Daoy (cell line): Measurements from ENCODE around the gene CALCOCO2. TPM values are rescaled to one million over a fixed set of nuclear protein-coding genes. Genes with fewer than 3 reads are reported as not detected.

Experiments used
- DNase-seq: peaks from one replicate; pipeline ENCODE4 v3.0.0-alpha.2; 2015; ENCODE audit warnings: low read depth
- total RNA-seq: library from RNA; depleted of rRNA; stranded (reverse); fragments of >200 nt; shearing (Covaris generic); gene quantifications from 2 replicates; pipeline ENCODE4 v1.2.3, GENCODE V29; 2014

Gene CALCOCO2
- total RNA-seq, 1 experiment from 2014 or later = 20.9 TPM

- no peak for DNase-seq
Observed at GRCh38 chr17:48873696-48874443, 43.0 kb downstream of the CALCOCO2 start.

GRCh38 chr17:48878920-48879898 is 48.4 kb downstream of the CALCOCO2 start:
- DNase-seq = peak; percentile 62

GRCh38 chr17:48882272-48882671 is 51.4 kb downstream of the CALCOCO2 start:
- DNase-seq = no peak

DNA sequence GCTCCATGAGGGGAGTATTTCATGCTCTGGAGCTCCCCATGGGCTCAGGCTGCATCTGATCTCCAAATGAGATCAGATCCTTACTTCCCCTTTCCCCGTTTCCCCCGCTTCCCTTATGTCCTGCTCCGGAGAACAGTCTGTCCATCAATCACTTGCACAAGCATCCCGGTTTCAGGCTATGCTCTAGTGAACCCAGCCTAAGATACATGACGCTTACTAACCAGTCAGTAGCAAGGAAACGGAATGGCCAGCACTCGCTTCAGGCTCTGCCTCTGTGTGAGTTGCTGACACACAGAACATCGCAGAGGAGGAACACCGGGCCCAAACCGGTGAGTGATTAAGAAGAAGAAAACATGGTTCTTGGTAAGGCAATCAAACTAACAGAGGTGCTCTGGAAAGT is 52.3 kb downstream of the CALCOCO2 start:
- no peak for DNase-seq

DNA sequence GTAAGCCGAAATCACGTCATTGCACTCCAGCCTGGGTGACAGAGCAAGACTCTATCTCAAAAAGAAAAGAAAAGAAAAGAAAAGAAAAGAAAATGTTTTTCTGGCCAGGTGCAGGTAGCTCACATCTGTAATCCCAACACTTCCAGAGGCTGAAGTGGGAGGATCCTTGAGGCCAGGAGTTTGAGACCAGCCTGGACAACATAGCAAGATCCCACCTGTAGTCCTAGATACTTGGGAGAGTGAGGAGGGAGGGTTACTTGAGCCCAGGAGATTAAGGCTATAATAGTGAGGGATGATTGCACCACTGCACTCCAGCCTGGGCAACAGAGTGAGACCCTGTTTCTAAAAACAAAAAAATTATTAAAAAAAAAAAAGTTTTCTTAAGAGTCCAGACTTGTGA is 59.3 kb downstream of the CALCOCO2 start:
- DNase-seq = no peak

GRCh38 chr17:48892940-48893645 is 62.3 kb downstream of the CALCOCO2 start:
- DNase-seq = no peak

DNA sequence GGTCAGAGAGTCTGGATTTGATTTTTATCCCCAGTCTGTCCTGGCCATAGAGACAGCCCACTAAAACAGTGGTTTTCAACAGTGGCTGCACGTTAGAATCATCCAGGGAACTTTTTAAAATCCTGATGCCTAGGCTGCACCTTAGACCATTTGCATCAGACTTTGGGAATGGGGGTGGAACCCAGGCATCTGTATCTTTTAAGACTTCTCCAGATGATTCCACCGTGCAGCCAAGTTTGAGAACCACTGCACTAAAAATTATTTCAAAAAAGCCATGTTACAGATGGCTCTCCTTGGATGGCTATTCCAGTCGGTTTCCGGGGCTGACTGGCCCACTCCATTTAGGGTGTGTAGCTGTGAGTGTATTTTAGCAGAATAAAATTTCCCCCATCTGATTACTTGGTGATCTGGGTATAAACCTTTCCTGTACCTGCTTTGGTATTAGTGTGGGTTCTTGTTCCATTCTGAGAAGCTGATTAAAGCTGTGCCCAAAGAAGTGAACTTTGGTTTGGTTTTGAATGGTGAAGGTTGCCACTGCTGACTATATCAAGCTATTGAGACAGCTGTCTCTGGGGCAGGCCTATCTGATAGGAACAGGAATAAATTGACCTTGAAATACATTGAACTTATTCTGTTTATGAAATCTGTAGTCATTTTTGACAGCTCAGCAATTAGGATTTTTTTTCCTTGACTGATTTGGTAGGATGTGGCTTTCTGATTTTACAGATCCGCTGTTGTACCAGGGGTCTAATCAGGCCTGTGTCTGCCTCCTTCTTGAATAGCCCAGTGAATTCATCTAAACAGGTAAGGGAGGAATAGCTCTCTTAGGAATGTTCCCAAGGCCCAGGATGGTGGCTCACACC is 63.0 kb downstream of the CALCOCO2 start:
- DNase-seq = no peak

DNA sequence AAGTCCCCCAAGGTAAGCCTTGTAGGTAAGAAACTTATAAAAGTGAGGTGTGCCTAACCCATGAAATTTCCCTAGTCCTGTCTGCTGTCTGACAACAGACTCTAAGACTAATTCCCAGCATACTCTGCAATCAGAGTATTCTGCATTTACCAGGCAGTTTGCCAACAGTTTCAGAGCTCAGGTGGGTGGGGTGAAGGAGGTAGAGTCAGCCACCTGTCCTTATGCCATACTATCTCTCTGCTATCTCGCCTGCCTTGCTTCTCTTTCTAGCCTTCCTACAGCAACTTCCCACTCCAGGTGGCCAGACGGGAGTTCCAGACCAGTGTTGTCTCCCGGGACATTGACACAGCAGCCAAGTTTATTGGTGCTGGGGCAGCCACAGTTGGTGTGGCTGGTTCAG is 64.1 kb downstream of the CALCOCO2 start:
- no peak for DNase-seq

GRCh38 chr17:48901241-48901640 is 70.4 kb downstream of the CALCOCO2 start:
- no peak for DNase-seq

DNA sequence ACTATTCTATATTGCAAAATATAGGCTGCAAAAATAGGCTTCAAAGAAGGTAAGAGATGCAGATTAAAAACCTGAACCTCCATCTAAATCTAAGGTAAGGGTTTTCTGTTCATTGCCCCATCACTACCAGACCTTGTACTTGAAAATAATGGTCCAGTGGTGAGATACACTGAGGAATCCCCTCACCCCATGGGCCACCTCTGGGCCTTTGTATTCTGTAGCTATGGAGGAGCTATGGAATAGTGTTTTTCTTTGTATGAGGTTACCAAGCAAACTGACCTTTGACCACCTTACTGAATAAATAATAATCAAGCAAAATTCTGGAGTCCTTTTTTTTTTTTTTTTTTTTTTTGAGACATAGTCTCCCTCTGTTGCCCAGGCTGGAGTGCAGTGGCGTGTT is 72.6 kb downstream of the CALCOCO2 start:
- no peak for DNase-seq

DNA sequence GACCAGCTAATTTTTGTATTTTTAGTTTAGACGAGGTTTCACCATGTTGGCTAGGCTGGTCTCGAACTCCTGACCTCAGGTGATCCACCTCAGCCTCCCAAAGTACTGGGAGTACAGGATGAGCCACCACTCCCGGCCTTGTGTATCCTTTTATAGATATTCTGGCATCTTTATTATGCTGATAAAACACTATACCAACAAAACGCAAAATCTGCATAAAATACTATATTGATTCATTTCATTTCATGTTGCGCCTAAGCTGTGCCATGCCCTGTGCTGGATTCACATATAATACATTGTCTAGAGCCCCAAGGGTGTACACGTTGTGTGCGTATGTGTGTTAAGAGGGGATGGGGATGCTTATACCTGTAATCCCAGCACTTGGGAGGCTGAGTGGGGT is 73.6 kb downstream of the CALCOCO2 start:
- no peak for DNase-seq

- DNase-seq = no peak
Observed at GRCh38 chr17:48905987-48906515, 75.2 kb downstream of the CALCOCO2 start.

DNA sequence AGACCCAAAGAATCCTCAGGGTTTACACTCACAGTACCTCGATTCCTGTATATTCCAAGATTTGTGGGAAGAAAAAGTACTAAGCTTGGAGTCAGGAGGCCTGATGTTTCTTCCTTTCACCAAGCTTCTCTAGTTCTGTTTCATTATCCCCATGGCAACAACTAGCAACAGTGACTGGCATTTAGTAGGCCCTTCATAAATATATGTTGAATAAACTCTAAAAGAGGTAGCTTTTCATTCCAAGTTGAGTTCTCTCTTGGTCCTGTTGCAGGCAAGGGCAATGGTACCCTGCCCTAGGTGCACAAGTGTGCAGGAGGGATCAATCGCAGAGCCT is 76.8 kb downstream of the CALCOCO2 start:
- no peak for DNase-seq

- peak; percentile 96 for DNase-seq
Observed at GRCh38 chr17:48908047-48908843, 77.4 kb downstream of the CALCOCO2 start, which contains the start of gene UBE2Z. UBE2Z (plus strand) TSS chr17:48908407; CDS start chr17:48908504, 97 bp downstream.

- peak; percentile 92 for DNase-seq
Observed at GRCh38 chr17:48908853-48909394, 78.1 kb downstream of the CALCOCO2 start.

DNA sequence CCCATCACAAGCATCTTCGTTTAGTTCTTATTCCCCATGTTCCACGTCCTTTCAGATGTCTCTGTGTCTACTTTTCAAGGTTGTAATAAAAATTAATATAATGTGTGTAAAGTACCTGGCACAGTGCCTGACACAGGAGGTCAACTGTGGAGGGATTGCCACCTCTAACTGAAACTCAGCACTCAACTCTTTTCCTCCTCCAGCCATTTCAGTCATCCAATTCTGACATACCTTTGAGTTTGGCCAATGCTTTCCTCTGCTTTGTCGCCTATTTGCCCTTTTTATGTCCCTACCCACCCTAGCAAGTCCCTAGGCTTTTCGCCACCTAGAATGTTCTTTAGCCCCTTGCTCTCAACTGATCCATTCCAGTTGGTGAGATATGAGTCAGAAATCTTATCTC is 78.9 kb downstream of the CALCOCO2 start:
- peak; percentile 12 for DNase-seq

GRCh38 chr17:48910370-48910769 is 79.5 kb downstream of the CALCOCO2 start:
- no peak for DNase-seq

GRCh38 chr17:48912476-48912875 is 81.6 kb downstream of the CALCOCO2 start:
- no peak for DNase-seq
